ELR (cell line): ENCODE results near the gene CDHR1.
A peak's percentile ranks its signal among the peaks of the same experiment; 100 is the strongest.

Experiments used
- DNase-seq: peaks from one replicate; pipeline ENCODE4 v3.0.0-alpha.2; 2015; ENCODE audit warnings: low read depth

The CDHR1 gene

DNA sequence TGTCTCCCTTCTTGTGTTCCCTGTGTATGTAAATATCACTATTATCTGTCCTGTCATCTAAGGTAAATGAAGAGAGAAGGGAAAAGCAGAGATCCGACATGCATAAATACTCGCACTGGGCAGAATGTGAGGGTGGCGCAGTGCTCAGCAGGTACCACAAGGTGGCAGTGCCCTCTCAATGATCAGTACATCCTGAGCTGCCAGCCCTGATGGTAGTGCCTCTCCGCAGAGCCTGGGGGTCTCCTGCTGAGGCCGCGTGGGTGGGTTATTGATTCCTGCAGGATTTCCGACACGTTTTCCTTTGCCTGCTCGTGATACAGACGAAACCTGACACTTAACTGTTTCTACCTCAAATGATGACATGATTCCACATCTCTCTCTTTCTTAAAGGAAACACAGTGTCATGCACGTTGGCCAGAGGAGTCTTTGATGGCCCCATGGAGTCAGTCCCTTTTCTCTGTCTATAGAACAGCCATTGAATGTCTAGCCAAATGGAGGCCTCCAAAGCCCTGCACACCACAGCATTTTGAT lies 70.3 kb downstream of the CDHR1 start:
- DNase-seq, result peak; percentile 70

DNA sequence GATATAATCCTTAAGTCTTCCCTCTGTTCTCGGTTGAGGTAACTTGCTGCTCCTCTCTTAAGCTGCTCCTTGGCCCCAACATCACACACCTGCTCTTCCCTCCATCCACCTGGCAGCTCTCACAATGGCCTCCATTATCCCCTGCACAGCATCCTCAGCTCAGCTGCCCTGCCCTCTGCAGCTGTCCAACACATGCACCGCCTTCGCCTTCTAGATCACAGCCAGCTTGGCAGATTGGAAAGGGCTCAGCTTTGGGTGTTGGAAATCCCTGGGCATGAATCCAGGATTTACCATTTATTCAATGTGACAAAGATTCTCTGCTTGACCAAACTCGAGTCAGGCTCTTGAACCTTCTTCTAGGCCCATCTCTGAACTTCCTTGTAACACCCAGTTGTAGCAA lies 71.1 kb downstream of the CDHR1 start:
- no peak for DNase-seq

DNA sequence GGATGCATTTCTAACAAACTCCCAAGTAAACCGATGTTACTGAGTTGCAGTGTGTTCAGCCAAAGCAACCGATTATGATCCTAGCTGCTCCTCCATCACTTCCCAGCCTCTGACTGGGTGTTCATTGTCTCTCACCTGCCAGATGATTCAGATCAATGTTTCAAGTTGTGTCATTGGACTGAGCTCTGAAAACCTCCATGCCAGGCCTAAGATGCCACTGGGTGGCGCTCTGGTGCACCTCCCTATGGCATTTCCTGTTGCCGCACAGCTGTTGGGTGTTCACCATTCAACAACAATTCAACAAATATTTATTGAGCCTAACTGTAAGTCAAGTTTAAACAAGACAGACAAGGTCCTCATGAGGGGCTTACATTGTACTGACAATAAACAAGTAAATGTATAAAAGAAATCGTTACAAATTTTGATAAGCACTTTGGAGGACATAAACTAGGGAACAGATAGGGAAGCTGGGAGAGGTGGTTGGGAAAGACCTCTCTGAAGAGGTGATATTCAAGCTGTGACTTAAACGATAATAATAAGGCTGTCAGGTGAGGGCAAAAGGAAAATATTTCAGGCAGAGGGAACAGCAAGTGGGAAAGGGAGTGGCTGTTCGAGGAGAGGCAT lies 73.3 kb downstream of the CDHR1 start:
- DNase-seq, result peak; percentile 71

DNA sequence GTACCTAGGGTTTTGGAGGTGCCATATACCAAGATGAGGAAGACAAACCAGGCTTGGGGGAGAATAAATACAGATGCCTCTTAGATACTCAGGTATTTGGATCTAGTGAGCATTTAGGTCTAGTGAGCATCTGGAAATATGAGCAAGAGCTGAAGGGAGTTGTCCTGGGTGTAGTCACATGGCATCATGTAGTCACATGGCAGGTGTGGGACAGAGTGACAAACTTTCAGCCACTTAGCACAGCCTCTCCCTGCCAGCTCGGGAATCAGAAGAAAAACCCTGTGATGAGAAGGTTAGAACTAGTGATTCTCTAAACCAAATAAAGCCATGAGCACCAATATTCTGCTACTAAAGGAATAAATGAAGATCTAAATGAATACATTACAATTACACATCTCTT lies 74.8 kb downstream of the CDHR1 start:
- no peak for DNase-seq
